ENCODE results near the gene INSRR.

INSRR gene

GRCh38 chr1:156804572-156805243, 54.2 kb downstream of the INSRR start:
- DNase-seq (ENCODE audit: low spot score) = no peak

DNA sequence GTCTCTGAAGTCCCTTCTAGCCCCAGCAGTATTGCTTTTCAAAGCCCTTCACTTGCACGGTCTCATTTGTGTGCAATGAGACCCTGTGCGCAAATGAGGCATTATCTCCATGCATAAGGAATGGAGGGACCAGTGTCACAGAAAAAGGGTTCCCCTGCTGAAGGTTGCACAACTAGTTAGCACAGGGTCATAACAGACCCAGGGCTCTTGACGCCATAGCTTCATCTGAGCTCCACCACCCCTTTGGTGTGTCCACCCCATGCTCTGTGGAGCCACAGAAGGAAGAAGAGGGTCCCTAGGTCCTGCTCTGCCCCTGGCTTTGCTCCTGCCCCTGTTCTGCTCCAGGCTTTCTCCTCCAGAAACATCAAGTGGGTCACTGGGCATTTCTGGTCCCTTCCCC, 54.9 kb downstream of the INSRR start:
- no peak for DNase-seq (ENCODE audit: low spot score)

GRCh38 chr1:156803086-156803851, 55.6 kb downstream of the INSRR start:
- DNase-seq (ENCODE audit: low spot score) = no peak

DNA sequence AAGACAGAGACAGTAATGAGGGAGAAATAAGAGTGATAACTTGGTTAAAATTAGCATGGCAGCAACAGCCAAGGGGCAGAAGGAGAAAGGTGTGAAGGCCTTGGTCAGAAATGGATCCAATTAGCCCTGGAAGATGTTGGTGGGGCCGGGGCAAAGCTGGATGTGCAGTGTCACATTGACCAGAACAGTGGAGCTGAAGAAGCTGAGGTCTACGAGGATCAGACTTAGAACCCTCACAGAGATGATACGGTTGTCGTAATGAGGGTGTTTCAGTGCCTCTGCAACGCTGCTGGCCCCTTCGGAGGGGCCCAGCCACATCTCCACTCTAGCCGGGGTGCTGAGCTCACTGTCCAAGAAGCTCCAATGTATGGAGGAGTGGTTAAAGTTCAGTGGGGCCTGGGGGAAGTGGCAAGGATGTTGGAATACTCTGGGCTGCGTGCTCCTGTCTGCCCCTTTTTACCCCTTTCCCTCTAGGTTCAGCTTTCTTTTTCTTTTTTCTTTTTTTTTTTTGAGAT, 56.4 kb downstream of the INSRR start:
- DNase-seq (ENCODE audit: low spot score) = no peak

GRCh38 chr1:156801409-156802121, 57.4 kb downstream of the INSRR start:
- DNase-seq (ENCODE audit: low spot score) = no peak

- DNase-seq (ENCODE audit: low spot score) = peak; percentile 56
Observed at GRCh38 chr1:156797212-156797871, 61.6 kb downstream of the INSRR start.

- no peak for DNase-seq (ENCODE audit: low spot score)
Observed at GRCh38 chr1:156796340-156797097, 62.4 kb downstream of the INSRR start.

DNA sequence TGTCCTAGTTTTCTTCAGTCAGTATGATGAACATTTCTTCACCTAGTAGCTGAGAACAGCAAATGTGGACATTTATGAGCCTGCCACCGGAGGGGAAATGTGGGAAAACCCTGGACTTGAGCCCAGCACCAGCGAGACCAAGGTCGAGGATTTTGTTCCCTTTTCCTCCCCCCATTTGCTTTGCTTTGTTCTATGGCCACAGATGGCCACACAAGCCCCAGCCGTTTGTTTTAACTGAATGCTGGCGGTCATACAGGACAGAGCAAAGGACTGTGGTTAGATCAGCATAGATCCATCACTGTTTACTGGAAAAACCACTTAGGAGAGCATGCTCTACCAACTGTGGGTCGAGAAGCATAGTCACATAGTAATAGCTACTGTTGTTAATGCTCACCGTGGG, 63.1 kb downstream of the INSRR start:
- no peak for DNase-seq (ENCODE audit: low spot score)

DNA sequence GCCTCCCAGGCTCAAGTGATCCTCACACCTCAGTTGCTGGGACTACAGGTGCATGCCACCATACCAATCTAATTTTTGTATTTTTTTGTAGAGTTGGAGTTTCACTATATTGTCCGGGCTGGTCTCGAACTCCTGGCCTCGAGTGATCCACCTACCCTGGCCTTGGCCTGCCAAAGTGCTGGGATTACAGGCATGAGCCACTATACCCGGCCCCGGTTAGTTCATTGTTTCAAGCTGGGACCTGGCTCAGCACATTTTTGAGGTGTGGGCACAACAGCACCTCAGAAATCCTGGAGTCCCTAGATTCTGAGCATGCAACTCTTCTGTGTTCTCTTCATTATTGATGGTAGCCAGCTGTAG, 63.6 kb downstream of the INSRR start:
- no peak for DNase-seq (ENCODE audit: low spot score)

DNA sequence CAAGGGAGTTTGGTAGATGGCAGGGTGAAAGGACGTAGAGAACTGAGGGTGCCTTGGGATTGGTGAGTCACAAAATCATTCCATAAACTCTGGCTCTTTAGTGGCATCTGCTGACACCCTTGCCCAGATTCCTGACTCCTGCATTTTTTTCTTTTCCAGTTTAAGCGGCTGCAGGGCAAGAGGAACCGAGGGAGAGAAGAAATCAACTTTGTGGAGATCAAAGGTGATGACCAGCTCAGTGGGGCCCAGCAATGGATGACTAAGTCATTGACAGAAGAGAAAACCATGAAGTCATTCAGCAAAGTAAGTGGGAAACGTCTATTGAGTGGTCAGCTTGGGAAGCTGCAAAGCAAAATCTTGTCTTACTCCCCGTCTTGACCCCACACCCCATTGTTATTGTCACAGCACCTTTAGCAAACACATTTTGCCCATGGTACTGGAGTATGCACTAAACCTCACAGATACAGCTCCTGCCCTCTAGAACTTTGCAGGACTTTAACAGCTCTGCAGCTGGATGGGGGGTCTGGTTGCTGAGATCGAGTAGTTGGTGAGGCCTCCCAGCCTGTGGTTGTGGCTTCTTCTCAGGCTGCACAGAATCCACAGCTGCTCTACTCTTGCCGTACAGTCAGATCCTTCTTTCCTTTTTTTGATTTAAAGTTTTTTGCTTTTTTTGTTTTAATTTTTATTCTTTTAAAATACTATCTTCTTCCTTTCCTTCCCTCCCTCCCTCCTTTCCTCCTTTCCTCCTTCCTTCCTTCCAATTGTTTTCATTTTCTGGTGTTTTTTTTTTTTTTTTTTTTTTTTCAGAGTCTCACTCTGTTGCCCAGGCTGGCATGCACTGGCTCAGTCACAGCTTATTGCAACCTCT, 64.2 kb downstream of the INSRR start:
- peak; percentile 27 for DNase-seq (ENCODE audit: low spot score)

Data from SW480 (cell line).